Stimulated activated naive B cell treated with anti-CD40 and anti-IgM and Interleukin-4, amounts not matched to agents 10 μg/mL and 1 μg/mL and 100 μg/mL, for 72 hours (primary cell): ENCODE data around the gene NCOA4.
"Not testable (repeated sequence)": the region's sequence is repeated elsewhere in the genome, so short reads cannot be mapped to it uniquely, and the experiment has no call there.

Source experiments
- ATAC-seq, 2 donors: fragments of 150-1000 bp; cut with Tn5 transposase; replicated peaks; 2 replicates each; pipeline ENCODE4 v1.10.0; 2021; ENCODE audit warnings: moderate library complexity in 1 of 2
- DNase-seq: peaks from one replicate; pipeline ENCODE4 v3.0.0; 2021
- H3K27ac Mint-ChIP-seq: one replicate; pipeline ENCODE4 v1.8.0; 2022; ENCODE audit warnings: mild to moderate bottlenecking, mixed read lengths
- H3K27me3 Mint-ChIP-seq, 2 donors: one replicate each; pipeline ENCODE4 v1.8.0; 2022; ENCODE audit warnings: mixed read lengths in 2 of 2
- H3K36me3 Mint-ChIP-seq, 2 donors: one replicate each; pipeline ENCODE4 v1.8.0; 2022; ENCODE audit warnings: mixed read lengths in 2 of 2, mild to moderate bottlenecking in 1 of 2
- H3K4me1 Mint-ChIP-seq, 2 donors: one replicate each; pipeline ENCODE4 v1.8.0; 2022; ENCODE audit warnings: mixed read lengths in 2 of 2, mild to moderate bottlenecking in 1 of 2
- H3K4me3 Mint-ChIP-seq, 2 donors: one replicate each; pipeline ENCODE4 v1.8.0; 2022; ENCODE audit warnings: mild to moderate bottlenecking in 2 of 2, mixed read lengths in 2 of 2, moderate library complexity in 1 of 2
- H3K9me3 Mint-ChIP-seq, 2 donors: one replicate each; pipeline ENCODE4 v1.8.0; 2022; ENCODE audit warnings: mixed read lengths in 2 of 2, mild to moderate bottlenecking in 1 of 2

The NCOA4 gene

GRCh38 chr10:45962686-45963452 is 67.6 kb downstream of the NCOA4 start:
- H3K9me3 Mint-ChIP-seq, H3K27ac Mint-ChIP-seq, H3K27me3 Mint-ChIP-seq, H3K36me3 Mint-ChIP-seq, ATAC-seq, H3K4me3 Mint-ChIP-seq, DNase-seq, H3K4me1 Mint-ChIP-seq: not testable (repeated sequence)

- not testable (repeated sequence) for H3K4me1 Mint-ChIP-seq, H3K27me3 Mint-ChIP-seq, DNase-seq, H3K4me3 Mint-ChIP-seq, ATAC-seq, H3K9me3 Mint-ChIP-seq, H3K27ac Mint-ChIP-seq
- H3K36me3 Mint-ChIP-seq = peaks cover 9 to 14% of the 10 kb centered on the region in 2 donors
These were observed 72.5 kb downstream of the NCOA4 start for GRCh38 chr10:45957928-45958327.

- H3K4me1 Mint-ChIP-seq, H3K4me3 Mint-ChIP-seq, H3K27me3 Mint-ChIP-seq, H3K27ac Mint-ChIP-seq, H3K9me3 Mint-ChIP-seq, DNase-seq, ATAC-seq: not testable (repeated sequence)
- H3K36me3 Mint-ChIP-seq = peaks cover 9 to 14% of the 10 kb centered on the region in 2 donors
These were observed 73.8 kb downstream of the NCOA4 start for GRCh38 chr10:45956634-45957033.
